Stimulated activated CD4-positive, alpha-beta T cell treated with anti-CD3 and anti-CD28 coated beads, Interleukin-15, amount 100 ng/mL, for 24 hours (primary cell): Measurements from ENCODE around the gene POLR3C.
"Not testable (repeated sequence)": the region's sequence is repeated elsewhere in the genome, so short reads cannot be mapped to it uniquely, and the experiment has no call there.

Experiments
- DNase-seq: peaks from one replicate; pipeline ENCODE4 v3.0.0-alpha.2; 2020

POLR3C gene

DNA sequence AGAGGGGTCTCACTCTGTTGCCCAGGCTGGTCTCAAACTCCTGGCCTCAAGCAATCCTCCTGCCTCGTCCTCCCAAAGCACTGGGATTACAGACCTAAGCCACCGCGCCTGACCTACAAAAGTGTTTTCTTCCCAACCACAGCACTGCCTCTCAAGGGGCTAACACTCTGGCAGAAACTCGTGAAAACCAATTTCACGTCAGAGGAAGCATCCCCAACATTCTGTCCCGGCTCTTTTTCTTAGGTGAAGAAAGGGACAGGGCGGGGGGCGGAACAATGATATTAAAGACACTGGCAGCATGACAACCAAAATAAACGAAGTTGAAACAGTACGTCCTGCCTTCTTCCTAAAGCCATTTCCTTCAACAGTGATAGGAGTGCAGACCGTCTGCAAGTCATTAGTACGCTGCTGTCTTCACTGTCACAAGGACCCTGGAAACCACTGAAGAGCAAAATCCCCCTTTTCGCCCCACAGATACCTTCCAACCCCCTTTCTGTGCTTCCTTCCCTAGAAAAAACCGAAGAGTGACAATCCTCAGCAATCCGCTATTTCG is 1.1 kb upstream of the POLR3C start:
- not testable (repeated sequence) for DNase-seq

GRCh38 chr1:145824499-145824842 is 471 bp downstream of the POLR3C start:
- DNase-seq: no peak

- DNase-seq: no peak
These were observed 2.0 kb downstream of the POLR3C start for GRCh38 chr1:145826030-145826429.

DNA sequence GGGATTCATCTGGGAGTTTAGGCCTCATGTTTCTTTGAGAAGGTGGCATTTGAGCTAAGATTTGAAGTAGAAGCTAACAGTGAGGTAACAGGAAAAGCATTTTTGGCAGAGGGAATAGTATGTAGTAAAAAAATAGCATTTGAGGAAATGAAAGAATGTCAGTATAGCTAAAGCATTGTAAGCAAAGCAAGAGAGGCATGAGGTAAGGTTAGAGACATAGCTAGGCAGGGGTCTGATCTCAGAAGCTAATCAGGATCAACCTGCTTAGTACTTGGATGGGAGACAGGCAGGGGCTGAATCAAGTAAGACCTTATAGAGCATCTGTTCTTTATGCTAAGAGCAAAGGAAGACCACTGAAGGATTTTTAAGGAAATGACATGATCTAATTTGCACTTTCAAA is 4.0 kb downstream of the POLR3C start:
- DNase-seq: no peak

DNA sequence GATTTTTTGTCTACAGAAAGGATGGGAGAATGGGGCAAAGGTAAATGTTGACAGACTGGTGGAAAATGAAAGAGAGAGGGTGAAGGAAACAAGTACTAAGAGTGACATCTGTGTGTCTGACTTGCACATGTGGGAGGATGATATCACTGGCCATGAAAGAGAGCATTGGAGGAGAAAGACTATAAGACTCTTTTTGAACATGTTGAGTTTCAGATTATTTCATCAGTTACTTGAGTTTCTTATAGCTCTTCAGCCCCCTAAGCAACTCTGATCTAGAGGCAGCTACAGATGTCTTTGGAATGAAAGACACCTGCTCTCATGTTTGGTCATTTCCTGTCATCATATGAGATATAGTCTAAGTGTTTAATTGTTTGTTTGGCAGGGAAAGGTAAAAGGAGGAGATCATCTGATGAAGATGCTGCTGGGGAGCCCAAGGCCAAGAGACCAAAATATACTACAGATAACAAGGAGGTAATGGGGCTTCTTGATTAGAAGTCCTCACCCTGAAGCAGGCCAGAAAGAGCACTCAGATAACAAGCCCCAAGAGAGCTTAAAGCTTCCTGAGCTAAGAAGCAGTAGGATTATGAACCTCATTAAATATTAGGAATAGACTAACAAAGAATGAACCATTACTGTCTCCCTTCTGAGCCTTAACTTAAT is 4.5 kb downstream of the POLR3C start:
- peak; percentile 18 for DNase-seq

- DNase-seq: not testable (repeated sequence)
These were observed 6.8 kb downstream of the POLR3C start for GRCh38 chr1:145830810-145831209.

DNA sequence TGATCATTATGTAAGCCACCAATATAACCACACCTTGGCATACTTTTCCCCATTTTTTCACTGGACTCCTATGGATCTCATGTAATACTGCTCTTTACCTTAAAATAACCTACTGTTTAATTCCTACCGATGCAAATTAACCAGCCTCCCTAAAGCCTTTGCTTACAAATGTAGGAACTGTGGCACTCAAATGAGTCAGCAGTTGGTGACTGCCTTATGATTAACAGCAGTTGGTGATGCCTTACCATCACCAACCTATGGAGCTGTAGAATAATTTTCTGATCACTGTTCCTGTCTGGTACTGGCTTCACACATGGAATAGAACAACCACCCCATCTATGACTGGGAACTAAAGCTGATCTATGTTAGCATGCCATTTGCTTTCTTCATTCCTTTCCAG is 13.7 kb downstream of the POLR3C start:
- DNase-seq: no peak

DNA sequence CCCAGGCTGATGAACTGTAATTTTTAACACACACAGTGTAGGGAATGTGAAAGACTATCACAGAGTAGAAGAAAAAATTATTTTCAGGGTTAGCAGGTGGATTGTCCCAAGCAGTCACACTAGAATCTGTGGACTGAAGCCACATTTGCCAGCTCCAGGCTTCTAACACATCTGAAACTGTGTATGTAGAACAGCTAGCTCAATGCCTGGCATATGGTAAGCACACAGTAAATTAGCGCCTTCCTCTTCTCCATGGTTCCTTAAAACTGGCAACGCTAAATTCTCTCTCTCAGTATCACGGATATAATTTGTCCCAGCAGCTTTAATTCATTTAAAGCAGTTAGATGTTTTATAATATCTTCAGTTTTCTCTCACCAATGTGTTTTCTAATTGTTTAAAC is 19.0 kb downstream of the POLR3C start:
- no peak for DNase-seq

- no peak for DNase-seq
These were observed 21.1 kb downstream of the POLR3C start for GRCh38 chr1:145845144-145845513.

GRCh38 chr1:145845514-145846161 is 21.6 kb downstream of the POLR3C start, which contains the start of gene NUDT17:
Gene NUDT17, plus strand, starts transcription at chr1:145845630. Its CDS starts 11 bp downstream, at chr1:145845641.
- DNase-seq: peak; percentile 84

GRCh38 chr1:145846201-145846612 is 22.2 kb downstream of the POLR3C start:
- DNase-seq: peak; percentile 43

DNA sequence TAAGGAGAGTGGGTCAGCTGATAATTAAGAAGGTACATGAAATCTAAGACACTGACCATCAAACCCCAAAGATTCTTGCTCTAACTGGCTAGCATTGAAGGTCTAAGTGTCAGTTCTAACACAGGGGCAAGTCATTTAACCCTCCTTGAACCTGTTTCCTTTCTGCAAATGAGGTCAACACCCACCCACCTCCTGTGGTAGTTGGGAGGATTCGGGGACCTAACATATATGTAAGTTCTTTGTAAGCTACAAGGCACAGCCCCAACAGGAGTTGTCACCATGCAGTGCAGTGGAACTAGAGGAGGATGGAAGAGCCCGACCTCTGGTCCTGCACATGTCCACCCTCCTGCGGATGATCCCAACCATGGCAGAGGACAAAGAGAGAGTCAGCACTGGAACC is 23.8 kb downstream of the POLR3C start:
- no peak for DNase-seq

GRCh38 chr1:145849356-145850160 is 25.6 kb downstream of the POLR3C start:
- no peak for DNase-seq

- no peak for DNase-seq
These were observed 31.5 kb downstream of the POLR3C start for GRCh38 chr1:145855426-145855948.

GRCh38 chr1:145857170-145857569 is 33.2 kb downstream of the POLR3C start:
- DNase-seq: no peak

DNA sequence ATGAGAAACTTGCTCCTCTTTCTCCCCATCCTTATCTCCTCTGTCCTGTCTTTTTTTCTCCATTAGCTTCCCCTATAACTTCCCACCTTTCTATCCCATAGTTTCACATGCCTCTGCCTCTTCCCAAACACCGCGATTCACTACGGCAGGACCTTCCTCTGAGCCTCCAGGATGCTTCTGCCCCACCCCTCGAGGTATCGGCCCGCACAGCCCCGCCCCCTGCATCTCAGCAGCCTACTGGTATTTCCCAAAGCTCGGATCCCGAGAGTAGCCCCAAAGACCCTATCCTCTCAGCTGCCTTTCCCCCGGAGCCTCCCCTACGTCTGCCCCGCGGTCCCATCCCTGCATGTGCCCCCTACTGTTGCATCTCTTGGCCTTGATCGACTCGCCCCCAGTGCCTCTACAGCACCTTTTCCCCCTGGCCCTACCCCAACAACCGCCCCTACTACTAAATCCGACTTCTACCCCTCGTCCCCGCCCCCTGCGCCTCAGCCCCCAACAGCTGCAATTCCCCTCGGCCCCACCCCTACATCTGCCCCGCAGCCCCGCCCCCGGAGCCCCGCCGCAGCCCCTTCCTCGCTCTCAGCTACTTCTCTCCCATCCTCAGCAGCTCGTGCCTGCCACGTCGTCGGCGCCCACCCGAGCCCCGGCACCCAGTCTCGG is 34.4 kb downstream of the POLR3C start:
- DNase-seq: peak; percentile 71

DNA sequence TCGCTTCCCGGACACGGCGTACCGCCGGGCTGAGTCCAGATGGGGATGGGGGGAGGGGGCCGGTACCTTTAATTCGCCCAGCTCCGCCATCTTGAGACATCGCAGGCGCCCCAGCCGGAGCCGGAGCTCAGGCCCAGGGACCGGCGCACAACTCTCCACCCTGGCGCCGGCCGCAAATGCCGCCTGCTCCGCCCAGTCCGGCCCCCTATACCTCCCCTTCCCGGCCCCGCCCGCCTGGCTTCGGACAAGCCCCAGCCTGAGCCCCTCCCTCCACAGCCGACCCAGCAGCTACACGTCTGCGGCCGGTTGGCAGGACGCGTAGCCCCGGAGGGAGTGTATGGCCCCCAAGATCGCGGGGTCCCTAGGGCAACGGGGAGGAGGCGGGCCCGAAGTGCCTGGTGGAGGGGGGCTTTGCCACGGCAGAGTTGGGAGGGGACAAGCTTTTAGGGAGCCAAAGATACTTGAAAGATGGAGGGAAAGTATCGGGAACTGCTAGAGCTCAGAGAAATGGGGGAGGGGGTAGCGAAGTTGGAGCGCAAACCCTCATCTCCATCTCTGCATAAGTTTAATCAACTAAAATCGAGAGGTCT is 35.0 kb downstream of the POLR3C start, which contains the start of gene PIAS3:
Gene PIAS3, minus strand, starts transcription at position 181 of the 590 bp plus-strand sequence. Its CDS starts 91 bp downstream, at position 90.
- DNase-seq: peak; percentile 94

DNA sequence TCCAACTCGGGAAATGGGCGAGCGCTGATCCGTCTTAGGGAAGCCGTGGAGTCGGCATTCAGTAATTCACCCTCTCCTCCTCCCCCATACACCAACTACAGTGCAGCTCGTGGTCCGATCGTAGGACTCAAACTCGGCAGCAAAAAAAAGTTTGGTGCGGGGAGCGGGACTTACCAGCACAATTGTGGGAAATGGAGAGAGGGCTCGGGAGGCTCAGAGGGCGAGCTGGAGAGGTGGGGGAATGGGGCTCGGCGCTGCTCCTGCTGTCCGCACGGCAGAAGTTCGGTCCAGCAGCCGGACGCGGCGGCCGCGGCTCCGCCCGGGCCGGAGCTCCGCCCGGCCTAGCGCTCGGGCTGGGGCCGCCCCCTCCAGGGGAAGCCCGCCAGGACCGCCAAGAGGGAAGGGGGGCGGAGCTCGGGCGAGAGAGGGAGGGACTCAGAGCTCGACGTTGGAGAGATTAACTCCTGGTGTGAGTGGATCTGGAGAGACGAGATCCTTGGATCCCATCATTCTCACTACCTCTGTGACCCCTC is 35.6 kb downstream of the POLR3C start:
- peak; percentile 90 for DNase-seq

GRCh38 chr1:145863282-145864018 is 39.5 kb downstream of the POLR3C start:
- no peak for DNase-seq

DNA sequence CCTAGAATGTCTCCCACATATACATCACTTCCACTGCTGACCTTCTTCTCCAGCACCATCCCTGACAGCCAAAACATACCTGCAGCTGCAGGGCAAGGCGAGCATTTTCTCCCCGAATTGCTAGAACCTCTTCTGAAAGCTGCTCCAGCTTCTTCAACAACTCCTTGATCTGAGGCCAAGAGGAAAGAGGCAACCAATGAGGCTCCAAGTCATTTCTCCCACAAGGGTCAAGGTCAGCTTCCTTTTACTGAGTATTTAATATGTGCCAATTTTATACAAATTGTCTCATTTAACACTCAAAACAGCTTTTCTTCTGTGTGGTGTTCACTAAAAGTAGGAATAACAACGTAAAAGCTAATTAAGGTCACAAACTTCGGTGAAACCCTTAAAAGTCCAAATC is 44.2 kb downstream of the POLR3C start:
- no peak for DNase-seq
